Panc1 (cell line): ENCODE results near the gene MYH11. TPM values are rescaled to one million over a fixed set of nuclear protein-coding genes. Genes with fewer than 3 reads are reported as not detected.

Experiments
- ATAC-seq: fragments of 200-7000 bp; cut with Tn5 transposase; 2 replicates; pipeline ENCODE4 v1.9.1; 2020; ENCODE audit warnings: mild to moderate bottlenecking, moderate library complexity
- BruUV-seq: library from RNA; stranded (reverse); fragments of 400-500 nt; replicated peaks from 2 replicates; lab custom pipeline; 2021; lab: Mats Ljungman, UMichigan
- CTCF ChIA-PET: fragments of 300-600 bp; sonication (Branson Sonifier 250); formaldehyde crosslinking; loops from one replicate; lab custom pipeline; 2022; ENCODE audit warnings: antibody characterized with exemption; lab: Charles Lee
- POLR2A ChIA-PET: fragments of 300-600 bp; sonication (Branson Sonifier 250); formaldehyde crosslinking; loops from one replicate; lab custom pipeline; 2022; ENCODE audit warnings: antibody characterized with exemption; lab: Charles Lee
- DNase-seq: peaks from one replicate; pipeline ENCODE4 v3.0.0-alpha.2; 2010; ENCODE audit warnings: low read depth, low spot score
- H3K27ac ChIP-seq: 2 replicates; pipeline ENCODE4 v1.5.1; 2011; ENCODE audit warnings: mild to moderate bottlenecking, low read length, inconsistent platforms
- H3K27me3 ChIP-seq: fragments of 200-500 bp; sonication (Bioruptor generic); 2 replicates; pipeline ENCODE4 v1.6.0; 2014; ENCODE audit warnings: low read length, inconsistent platforms; ENCODE audit not compliant: control insufficient read depth, insufficient read depth
- H3K36me3 ChIP-seq: fragments of 200-500 bp; sonication (Bioruptor generic); 2 replicates; pipeline ENCODE4 v1.5.1; 2014; ENCODE audit warnings: inconsistent platforms, mild to moderate bottlenecking, low read length, moderate library complexity; ENCODE audit not compliant: control insufficient read depth, insufficient read depth
- H3K4me1 ChIP-seq: 2 replicates; pipeline ENCODE4 v1.5.1; 2011; ENCODE audit warnings: inconsistent platforms, mild to moderate bottlenecking, low read length, moderate library complexity; ENCODE audit not compliant: control insufficient read depth, insufficient read depth
- H3K4me3 ChIP-seq, 2 experiments: 2 replicates each; pipeline ENCODE4 v1.5.1; 2011 to 2012; ENCODE audit warnings: low read depth in 2 of 2, low read length in 2 of 2, mild to moderate bottlenecking in 2 of 2, inconsistent platforms in 1 of 2, moderate library complexity in 1 of 2
- H3K9me3 ChIP-seq: fragments of 200-500 bp; sonication (Bioruptor generic); 2 replicates; pipeline ENCODE4 v1.5.1; 2014; ENCODE audit warnings: low read depth, mild to moderate bottlenecking, inconsistent platforms, low read length, moderate library complexity; ENCODE audit not compliant: control insufficient read depth, insufficient read depth
- POLR2AphosphoS5 ChIP-seq: IDR thresholded peaks from 2 replicates; pipeline ENCODE4 v1.6.1; 2012; ENCODE audit warnings: mild to moderate bottlenecking, low read depth, low read length, moderate library complexity
- SIN3A ChIP-seq: IDR thresholded peaks from 2 replicates; pipeline ENCODE4 v1.6.1; 2012; ENCODE audit warnings: low read depth, mild to moderate bottlenecking, low read length, moderate library complexity, borderline replicate concordance; ENCODE audit not compliant: insufficient read depth
- TCF7L2 ChIP-seq: IDR thresholded peaks from 2 replicates; pipeline ENCODE4 v1.6.1; 2011; ENCODE audit warnings: mild to moderate bottlenecking, low read depth, low read length, inconsistent platforms
- in situ Hi-C: cut with HindIII; loops from 2 replicates; pipeline ENCODE4 v1.10.0; 2016; ENCODE audit warnings: low sequenced_read_pairs, low pct_unique_long_range_greater_than_20kb
- intact Hi-C: fragments of 100-400 bp; cut with micrococcal nuclease; formaldehyde crosslinking; loops from one replicate; pipeline ENCODE4 v1.10.0; 2022; ENCODE audit not compliant: unreplicated experiment
- total RNA-seq: library from RNA; stranded (reverse); gene quantifications from one replicate; pipeline ENCODE4 v1.2.1, GENCODE V29; 2021; ENCODE audit not compliant: unreplicated experiment
- TF ChIP-seq, protein P1 (sequence below): fragments of 450-650 bp; IDR thresholded peaks from 2 replicates; pipeline ENCODE4 v1.5.1; 2017; ENCODE audit warnings: mild to moderate bottlenecking
- TF ChIP-seq, protein P2 (sequence below), 2 experiments: IDR thresholded peaks; 2 replicates each; pipeline ENCODE4 v1.6.1; 2011 to 2012; ENCODE audit warnings: low read depth in 2 of 2, control low read depth in 1 of 2, low read length in 1 of 2, mild to moderate bottlenecking in 1 of 2, moderate library complexity in 1 of 2; ENCODE audit not compliant: insufficient read depth in 1 of 2

MYH11 gene
- total RNA-seq, 1 experiment from 2014 or later, result 0.51 TPM

DNA sequence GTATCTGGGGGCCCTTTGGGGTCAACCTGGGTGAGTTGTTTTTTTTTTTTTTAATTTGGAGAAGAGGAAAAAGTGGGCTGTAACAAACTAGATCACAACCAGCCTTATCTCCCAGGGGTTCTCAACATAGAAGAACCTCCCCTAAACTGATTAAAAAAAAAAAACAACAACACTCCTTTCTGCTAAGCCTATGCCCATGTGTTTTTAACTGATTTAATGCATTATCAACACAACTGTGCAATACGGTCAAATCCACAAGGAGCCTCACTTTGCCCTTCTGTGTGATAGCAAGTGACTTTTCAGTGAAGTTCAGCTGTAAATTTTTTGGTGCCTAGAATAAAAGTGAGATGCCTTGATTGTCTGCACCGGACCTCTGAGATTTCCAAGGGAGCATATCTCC lies 646 bp downstream of the MYH11 start:
- DNase-seq (no peak), ATAC-seq (no peak)
- H3K4me3 ChIP-seq, result no peak overlapping the region
- TF ChIP-seq, protein P1, sequence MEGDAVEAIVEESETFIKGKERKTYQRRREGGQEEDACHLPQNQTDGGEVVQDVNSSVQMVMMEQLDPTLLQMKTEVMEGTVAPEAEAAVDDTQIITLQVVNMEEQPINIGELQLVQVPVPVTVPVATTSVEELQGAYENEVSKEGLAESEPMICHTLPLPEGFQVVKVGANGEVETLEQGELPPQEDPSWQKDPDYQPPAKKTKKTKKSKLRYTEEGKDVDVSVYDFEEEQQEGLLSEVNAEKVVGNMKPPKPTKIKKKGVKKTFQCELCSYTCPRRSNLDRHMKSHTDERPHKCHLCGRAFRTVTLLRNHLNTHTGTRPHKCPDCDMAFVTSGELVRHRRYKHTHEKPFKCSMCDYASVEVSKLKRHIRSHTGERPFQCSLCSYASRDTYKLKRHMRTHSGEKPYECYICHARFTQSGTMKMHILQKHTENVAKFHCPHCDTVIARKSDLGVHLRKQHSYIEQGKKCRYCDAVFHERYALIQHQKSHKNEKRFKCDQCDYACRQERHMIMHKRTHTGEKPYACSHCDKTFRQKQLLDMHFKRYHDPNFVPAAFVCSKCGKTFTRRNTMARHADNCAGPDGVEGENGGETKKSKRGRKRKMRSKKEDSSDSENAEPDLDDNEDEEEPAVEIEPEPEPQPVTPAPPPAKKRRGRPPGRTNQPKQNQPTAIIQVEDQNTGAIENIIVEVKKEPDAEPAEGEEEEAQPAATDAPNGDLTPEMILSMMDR, result no peak
- no peak for TF ChIP-seq SIN3A
- no peak for TF ChIP-seq POLR2AphosphoS5
- TF ChIP-seq, protein P2, sequence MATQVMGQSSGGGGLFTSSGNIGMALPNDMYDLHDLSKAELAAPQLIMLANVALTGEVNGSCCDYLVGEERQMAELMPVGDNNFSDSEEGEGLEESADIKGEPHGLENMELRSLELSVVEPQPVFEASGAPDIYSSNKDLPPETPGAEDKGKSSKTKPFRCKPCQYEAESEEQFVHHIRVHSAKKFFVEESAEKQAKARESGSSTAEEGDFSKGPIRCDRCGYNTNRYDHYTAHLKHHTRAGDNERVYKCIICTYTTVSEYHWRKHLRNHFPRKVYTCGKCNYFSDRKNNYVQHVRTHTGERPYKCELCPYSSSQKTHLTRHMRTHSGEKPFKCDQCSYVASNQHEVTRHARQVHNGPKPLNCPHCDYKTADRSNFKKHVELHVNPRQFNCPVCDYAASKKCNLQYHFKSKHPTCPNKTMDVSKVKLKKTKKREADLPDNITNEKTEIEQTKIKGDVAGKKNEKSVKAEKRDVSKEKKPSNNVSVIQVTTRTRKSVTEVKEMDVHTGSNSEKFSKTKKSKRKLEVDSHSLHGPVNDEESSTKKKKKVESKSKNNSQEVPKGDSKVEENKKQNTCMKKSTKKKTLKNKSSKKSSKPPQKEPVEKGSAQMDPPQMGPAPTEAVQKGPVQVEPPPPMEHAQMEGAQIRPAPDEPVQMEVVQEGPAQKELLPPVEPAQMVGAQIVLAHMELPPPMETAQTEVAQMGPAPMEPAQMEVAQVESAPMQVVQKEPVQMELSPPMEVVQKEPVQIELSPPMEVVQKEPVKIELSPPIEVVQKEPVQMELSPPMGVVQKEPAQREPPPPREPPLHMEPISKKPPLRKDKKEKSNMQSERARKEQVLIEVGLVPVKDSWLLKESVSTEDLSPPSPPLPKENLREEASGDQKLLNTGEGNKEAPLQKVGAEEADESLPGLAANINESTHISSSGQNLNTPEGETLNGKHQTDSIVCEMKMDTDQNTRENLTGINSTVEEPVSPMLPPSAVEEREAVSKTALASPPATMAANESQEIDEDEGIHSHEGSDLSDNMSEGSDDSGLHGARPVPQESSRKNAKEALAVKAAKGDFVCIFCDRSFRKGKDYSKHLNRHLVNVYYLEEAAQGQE (IDR thresholded peaks at IDR 0.05; ENCODE audit: insufficient read depth in 1 of 2, low read depth in 2 of 2, low read length in 1 of 2), result no peak
- no peak for TF ChIP-seq TCF7L2
- CTCF ChIA-PET, result no interaction called here
- no peaks in the 10 kb centered on the region for H3K9me3 ChIP-seq
- peaks cover 25% of the 10 kb centered on the region for H3K27me3 ChIP-seq
- POLR2A ChIA-PET, result no interaction called here
- in situ Hi-C loops (no loop called here), intact Hi-C loops (no loop called here)
- no TSS peak for BruUV-seq
- no peak overlapping the region for H3K27ac ChIP-seq
- no peaks in the 10 kb centered on the region for H3K36me3 ChIP-seq
- H3K4me1 ChIP-seq, result peaks cover 11% of the 10 kb centered on the region

DNA sequence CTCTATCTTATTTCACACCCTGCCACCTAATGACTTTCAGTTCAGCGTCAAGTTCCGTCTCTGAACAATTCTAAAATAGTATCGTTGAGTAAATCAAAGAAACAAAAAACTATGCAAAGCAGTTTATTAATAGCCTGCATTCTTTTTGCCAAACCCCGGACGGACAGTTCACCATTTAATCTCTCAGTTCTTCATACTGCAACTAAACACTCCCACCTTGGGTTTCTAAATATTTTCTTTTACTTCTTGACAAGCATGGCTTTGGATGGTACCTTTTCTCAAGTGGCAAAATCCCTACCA lies 1.2 kb downstream of the MYH11 start:
- Histone ChIP-seq H3K27ac (no peak overlapping the region), H3K4me1 (peaks cover 11% of the 10 kb centered on the region), H3K4me3 (no peak overlapping the region), H3K27me3 (peaks cover 25% of the 10 kb centered on the region), H3K36me3 (no peaks in the 10 kb centered on the region), H3K9me3 (no peaks in the 10 kb centered on the region)
- ChIA-PET POLR2A (no interaction called here), CTCF (no interaction called here)
- intact Hi-C loops, result no loop called here
- in situ Hi-C loops, result no loop called here
- no TSS peak for BruUV-seq
- DNase-seq (no peak), ATAC-seq (no peak)
- TF ChIP-seq POLR2AphosphoS5 (no peak), TCF7L2 (no peak), SIN3A (no peak)
- TF ChIP-seq, protein P1, result no peak
- TF ChIP-seq, protein P2 (IDR thresholded peaks at IDR 0.05; ENCODE audit: insufficient read depth in 1 of 2, low read depth in 2 of 2, low read length in 1 of 2), result no peak
